CD4-positive, alpha-beta T cell treated with Interleukin-6 at 100 ng/mL for 8 hours (primary cell): Measurements from ENCODE around the gene CNR2.
"Not testable (repeated sequence)": the region's sequence is repeated elsewhere in the genome, so short reads cannot be mapped to it uniquely, and the experiment has no call there.

Experiments used
- DNase-seq: peaks from one replicate; pipeline ENCODE4 v3.0.0-alpha.2; 2020; ENCODE audit warnings: mixed read lengths, low spot score

The CNR2 gene

DNA sequence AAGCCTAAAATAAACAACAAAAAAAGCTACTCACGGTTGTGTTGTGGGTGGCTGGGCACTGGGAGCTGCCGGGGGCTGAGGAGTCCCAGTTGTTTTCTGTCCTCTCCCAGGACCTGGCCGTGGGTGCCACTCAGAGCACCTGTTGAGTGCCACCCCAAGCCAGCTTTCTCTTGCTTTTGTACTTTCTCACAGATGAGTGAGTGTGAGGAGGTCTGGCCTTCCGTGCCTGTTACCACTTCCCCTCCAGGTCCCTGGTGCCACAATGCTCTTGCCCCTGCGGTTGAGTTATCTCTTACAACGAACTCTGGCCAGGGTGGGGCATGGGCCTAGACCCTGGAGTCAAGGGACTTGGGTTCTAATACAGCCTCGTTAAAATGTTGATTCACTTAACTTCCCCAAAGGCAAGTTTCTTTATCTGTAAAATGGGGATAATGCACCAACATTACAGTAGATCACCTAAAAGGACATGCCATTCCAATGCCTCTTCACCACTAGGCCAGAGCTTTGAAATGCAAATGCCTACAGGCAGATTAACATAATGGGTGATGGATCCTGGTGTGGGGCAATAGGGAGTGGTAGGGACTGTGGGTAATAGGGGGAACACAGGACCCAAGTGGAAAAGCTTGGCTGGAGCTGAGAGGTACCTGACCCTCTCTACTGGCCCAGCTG lies at the start of gene CNR2:
TSS of gene CNR2 (minus strand) at position 151 of the 669 bp plus-strand sequence. CDS start 37,745 bp downstream, outside the sequence.
- peak; percentile 16 for DNase-seq

DNA sequence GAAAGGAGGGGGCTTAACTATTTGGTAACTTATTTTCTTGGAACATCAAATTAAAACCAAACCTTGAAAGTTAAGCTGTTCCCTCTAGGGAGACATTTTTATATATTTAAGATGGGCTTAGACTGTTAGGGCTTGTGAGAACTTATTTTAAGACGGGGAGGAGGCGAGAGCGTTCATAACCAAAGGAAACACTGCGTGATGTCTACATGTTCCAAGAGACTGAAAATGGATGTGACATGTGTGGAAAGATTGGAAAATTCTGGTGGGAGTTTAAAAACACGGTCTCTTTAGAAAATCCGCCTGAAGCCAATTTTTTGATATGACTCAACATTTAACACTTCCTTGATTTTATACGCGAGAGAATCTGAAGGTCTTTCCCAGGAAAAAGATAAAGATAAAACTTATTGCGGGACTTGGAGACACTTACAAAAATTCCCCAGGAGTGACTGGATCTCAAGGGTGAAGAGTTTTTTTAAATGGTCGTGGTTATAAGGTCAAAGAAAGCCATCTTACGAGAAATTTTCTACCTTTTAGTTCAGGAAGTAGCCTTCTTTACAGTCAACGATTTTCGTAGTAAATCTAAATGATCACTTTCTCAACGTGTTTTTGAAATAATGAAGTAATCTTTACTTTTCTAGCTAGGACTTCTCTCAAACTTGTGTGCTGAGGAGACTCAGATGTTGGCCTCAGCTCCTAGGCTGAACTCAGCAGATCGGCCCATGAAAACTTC lies 47.3 kb upstream of the CNR2 start:
- DNase-seq, result no peak

DNA sequence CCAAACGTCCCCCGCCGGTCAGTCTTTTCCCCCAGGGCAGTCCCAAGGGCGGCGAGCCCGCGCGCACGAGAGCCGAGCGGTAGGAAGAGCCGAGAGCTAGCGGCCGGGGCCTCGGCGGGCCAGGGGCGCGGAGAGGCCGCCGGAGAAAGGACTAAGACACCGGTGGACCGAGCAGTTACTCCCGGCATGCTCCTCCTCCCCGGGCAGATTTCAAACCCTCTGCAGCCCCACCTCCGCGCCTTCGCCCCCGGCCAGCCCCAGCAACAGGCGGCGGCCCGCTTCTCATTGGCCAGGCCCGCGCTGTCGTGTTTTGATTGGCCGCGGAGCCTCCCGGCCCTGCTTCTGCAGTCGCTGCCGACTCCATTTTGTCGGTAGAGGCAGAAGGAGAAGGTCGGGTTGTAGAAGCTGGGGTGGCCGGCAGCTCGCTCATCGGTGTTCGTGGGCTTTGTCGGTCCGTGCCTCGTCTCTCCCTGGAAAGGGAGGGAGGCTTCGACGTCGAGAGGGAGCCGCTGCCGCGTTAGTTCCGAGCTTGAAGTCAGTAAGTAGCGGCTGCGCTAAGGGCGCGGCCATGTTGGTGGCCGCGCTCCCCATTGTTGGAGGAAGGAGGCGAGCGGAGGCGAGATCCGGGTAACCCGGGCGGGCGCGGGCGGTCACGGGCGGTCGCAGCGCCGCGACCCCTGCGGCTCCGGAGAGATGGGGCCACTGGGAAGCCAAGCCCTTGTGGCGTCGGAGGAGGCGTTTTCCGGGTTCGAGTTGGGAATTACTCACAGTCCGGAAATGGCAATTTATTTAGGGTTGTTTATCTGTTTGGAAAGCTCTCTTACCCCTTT lies 46.5 kb upstream of the CNR2 start, which contains the start of gene PNRC2:
TSS of gene PNRC2 (plus strand) at position 368 of the 830 bp plus-strand sequence. CDS start 1,630 bp downstream, outside the sequence.
- peak; percentile 94 for DNase-seq

DNA sequence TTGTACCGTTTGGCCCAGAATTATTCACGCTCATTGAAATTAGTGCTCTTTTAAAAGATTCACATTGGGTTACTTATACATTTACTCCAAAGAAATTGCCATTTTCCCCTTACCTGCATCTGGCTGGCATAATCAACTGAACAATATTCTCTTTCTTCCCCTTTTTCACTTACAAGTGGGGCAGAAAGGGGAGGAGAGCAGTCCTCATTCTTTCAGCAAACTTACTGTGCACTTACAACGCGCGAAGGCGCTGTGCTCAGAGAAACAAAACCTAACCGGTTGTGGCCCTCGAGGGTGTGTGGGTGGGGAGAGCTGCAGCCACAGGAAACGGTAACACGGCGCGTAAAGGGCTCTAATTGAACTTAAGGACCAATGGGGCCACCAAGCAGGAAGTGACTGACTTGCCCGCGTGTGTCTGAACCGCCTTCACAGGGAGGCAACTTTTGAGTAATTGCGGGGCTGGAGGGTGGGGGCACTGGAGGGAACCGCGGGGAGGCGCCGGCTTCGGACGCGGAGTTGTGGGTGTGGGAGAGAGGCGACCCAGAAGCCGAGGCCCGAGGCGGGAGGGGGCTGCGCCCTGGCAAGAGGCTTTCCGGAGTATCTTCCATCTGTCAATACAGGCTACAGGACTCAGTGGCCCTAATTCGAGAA lies 45.8 kb upstream of the CNR2 start:
- peak; percentile 93 for DNase-seq

DNA sequence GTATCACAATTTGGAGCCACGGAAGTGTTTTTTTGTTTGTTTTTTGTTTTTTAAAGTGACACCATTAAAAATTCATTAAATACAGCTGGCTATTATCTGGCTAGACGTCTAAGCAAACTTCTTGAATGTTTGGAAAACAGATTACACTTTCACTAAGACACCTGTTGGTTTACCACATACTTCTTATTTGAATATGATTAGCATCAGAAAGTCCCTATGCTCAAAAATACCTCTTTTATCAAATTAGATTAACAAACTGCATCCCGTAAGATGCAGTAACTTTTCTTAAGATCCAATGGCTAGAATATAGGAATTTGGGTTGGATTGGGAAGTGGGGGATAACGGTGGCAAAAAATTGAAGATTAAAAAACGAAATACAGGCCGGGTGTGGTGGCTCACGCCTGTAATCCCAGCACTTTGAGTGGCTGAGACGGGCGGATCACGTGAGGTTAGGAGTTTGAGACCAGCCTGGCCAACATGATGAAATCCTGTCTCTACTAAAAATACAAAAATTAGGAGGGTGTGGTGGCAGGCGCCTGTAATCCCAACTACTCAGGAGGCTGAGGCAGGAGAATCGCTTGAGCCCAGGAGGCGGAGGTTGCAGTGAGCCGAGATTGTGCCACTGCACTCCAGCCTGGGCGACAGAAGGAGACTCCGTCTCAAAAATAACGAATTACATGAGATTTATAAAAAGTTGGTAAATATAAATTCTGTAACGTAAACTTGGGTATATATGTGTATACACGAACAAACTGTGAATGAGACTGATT lies 45.1 kb upstream of the CNR2 start:
- DNase-seq, result not testable (repeated sequence)

DNA sequence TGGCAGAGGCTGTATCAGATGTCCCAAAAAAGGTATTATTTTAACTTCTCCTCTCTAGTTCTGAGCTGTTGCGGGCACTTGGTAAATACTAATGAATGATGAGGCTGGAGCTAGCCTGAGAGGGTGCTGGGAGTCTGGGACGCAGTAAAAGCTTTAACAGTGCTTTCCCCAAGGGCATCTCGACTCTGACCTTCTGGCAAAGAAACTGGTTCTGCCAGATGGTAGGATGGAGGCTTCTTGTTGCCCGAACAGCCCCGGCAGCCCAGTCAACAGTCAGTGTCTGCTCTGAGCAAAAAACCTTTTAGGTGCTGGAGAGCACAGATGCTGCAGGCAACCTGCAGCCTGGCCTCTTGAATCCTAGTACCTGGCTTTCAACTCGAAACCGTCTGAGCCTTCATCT lies 43.9 kb upstream of the CNR2 start:
- DNase-seq, result no peak

DNA sequence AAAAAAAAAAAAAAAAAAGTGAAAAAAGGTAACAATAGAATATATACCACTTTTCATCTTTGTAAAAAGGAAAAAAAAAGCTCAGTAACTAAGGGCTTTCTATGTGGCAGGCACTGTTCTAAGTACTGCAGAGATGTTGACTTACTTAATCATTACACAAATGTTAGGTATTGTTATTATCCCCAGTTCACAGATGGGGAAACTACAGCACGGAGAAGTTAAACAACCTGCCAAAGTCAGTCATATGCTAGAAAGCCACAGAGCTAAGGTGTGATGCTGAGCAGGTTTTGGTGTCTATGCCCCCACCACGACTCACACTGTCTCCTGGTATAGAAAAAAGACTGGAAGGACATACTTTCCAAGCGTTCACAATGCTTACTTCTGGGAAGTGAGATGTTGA lies 39.9 kb upstream of the CNR2 start:
- no peak for DNase-seq

DNA sequence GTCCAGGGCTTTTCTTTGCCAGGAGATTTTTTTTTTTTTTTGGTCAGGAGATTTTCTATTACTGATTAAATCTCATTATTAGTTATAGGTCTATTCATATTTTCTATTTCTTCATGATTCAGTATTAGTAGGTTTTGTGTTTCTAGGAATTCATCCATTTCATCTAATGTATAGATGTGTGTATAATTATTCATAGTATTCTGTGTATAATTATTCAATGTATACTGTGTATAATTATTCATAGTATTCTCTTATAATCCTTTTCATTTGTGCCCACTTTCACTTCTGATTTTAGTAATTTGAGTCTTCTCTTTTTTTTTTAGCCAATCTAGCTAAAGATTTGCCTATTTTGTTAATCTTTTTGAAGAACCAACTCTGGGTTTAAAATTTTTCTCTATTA lies 34.2 kb upstream of the CNR2 start:
- no peak for DNase-seq

DNA sequence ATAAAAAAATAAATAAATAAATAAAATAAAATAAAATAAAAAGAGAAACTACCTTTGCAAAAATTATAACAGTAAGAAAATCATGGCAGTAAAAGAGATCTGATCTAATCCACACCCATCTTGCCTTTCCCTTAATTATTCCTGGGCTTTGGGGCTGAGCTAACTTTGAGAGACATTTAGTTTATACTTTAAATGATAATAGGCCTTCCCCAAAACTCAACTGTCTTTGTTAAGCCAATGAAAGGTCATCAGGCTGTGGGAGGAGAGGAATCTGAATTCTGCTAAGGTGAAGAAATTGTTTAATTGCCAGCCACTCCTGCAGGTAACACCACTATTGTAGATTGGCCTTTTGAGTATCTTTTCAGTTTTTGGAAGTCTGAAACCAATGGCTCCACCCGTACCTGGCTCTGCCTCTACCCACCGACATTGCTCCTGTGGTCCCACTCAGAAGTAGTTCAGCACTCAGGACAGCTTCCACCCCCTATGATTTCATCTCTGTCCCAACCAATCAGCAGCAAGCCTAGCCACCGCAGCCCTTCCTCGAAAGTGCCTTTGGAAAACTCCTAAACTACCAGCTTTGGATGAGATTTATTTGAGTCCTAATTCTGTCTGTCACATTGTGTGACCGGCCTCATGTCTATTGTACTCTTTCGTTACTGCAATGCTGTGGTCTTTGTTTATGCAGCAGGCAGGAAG lies 23.5 kb upstream of the CNR2 start:
- DNase-seq, result no peak

DNA sequence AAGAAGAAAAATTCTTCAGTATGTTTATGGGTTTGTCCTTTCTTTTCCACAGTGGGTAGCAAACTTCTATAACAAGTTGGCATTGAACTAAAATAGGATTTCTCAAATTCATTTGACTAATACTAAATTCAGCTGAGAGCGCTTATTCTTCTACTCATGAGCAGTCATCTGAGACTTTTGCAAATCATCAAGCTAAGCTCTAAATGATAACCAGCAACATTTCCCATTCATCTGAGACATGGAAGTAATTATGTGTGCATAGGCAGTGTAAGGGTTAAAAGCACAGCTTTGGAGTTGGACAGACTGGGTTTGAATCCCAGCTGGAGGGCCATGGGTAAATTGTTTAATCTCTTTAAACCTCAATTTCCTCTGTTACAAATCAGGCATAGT lies 18.3 kb upstream of the CNR2 start:
- no peak for DNase-seq

DNA sequence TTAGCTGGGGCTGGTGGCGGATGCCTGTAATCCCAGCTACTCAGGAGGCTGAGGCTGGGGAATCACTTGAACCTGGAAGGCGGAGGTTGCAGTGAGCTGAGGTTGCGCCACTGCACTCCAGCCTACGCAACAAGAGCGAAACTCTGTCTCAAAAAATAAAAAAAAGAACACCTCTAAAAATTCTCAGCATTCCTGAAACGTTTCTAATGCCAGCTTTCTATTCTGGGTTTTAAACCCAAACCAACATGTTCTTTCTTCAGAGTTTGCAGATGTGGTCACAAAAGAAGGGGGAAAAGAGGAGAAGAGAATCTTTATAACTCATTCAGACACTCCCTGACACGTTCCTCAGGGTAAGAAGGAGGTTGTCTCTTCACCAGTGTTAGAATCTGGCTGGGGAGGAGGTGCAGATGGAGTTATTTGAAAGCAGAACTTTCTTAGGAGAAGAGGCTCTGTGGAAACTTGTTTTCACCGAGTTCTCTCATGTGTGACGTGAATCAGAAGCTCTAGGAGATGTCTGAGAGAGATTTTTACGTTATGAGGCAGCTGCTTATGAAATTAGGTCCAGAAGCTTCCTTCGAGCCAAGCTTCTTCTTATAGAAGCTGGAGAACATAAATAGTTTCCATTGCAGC lies 17.8 kb upstream of the CNR2 start:
- DNase-seq, result no peak

DNA sequence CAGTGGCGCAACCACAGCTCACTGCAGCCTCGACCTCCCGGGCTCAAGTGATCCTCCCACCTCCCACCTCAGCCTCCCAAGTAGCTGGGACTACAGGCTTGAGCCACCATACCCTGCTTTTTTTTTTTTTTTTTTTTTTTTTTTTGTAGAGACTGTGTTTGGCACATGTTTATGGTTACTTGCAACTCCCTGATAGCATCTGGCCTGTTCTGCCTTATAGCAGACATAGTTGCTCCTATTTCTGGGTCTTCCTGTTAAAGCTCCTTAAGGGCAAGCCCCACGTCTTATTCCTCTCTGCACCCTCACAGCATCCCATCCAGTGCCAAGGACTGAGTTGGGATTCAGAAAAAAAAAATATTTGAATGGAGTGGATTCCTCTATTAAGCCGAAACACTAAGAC lies 17.1 kb upstream of the CNR2 start:
- DNase-seq, result no peak

DNA sequence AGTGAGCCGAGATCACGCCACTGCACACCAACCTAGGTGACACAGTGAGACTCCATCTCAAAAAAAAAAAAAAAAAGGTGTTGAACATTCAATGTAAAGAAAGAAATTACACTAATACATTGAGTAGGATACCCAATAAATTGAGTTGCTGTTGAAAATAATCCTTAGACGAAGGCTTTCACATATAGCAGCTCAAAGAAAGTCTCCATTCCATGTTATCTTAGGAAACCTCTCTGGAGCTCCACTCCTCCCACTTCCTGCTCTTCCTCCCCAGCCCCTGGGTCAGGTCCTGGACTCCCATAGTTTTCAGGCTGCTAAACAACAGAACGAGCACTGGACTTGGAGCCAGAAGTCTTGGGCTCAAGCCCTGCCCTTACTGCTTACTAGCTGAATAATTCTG lies 15.6 kb upstream of the CNR2 start:
- no peak for DNase-seq

DNA sequence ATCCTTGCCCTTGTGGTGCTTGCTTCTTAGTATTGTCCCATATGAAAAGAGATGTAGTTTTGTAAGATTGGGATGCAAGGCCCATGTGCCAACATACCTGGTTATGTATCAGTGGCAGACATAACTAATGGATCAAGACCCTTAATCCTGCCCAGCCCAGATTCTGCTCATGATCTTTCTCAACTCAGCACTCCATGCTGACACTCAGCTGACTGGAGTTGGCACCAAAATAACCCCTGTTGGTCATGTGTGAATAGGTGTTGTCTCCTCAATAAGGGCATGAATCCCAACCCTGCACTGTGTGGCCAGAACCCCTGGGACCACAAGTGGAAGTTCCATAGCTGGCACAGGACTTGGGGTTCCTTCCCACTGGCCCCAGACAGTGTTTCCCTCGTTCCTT lies 13.9 kb upstream of the CNR2 start:
- no peak for DNase-seq

DNA sequence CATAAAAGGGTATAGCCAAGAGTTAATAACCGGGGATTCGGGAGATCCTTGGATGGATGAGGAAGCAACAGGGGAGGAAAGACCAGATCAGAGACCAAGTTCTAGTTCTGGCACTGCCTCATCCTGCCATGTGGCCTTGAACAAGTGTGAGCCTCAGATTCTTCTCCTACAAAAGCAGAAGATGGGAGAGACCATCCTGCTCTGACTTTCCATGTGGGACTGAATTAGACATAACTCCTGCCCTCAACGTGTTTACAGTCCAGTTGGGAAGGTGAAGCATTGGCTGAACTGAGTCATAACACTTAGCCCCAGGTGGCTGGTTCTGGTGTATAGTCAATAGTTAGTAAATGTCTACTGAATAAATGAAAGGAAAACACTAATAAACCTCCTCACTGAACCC lies 12.1 kb upstream of the CNR2 start:
- no peak for DNase-seq

DNA sequence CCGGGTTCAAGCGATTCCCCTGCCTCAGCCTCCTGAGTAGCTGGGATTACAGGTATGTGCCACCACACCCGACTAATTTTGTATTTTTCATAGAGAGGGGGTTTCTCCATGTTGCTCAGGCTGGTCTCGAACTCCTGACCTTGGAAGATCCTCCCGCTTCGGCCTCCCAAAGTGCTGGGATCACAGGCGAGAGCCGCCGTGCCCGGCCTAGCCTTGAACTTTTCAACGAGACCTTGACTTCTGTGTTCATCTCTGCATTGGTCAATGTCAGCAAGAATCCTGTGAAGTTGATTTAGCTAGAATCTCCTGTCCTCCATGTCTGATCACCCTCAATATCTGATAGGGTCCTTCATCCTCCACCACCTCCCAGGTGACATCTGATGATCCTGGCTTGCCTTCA lies 11.4 kb upstream of the CNR2 start:
- no peak for DNase-seq

DNA sequence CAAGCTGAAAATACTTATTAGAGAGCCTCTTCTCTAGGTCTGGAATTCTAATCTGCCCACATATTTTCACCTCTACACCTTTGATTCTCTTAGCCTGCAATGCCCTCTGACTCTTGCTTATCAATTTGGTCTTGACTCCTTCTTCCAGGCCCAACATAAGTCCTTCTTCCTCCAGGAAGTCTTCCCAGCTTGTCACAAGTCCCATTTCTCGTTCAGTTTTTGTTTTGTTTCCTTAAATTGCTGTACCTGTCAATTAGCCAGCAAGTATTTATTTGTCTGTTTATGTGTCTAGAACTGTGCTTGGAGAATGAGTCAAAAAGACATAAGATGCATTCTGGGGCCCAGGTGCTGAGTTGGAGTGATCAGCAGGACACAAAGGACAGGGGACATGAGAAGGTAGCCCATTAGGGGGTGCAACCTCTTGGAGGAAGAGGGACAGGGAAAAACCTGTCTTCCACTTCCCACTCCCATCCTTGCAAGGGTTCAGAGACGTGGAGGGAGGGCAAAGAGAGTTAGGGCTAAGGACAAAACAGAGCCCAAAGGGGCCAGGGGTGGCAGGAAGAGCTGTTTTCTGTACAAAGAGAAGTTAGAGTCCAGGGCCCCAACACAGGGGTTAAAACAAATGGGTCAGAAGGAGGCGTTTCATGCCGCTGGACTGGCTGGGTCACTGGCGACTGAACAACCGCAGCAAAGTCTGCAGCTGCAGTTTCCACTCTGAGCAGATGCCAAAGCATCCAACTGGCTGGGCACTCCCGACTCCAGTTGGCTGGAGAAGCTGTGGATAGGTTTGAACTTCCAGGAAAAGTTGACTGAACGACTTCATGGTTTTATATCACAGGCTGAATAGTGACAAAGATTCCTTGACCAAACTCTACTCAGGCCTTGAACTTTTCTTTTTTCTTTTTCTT lies 10.7 kb upstream of the CNR2 start:
- DNase-seq, result no peak

DNA sequence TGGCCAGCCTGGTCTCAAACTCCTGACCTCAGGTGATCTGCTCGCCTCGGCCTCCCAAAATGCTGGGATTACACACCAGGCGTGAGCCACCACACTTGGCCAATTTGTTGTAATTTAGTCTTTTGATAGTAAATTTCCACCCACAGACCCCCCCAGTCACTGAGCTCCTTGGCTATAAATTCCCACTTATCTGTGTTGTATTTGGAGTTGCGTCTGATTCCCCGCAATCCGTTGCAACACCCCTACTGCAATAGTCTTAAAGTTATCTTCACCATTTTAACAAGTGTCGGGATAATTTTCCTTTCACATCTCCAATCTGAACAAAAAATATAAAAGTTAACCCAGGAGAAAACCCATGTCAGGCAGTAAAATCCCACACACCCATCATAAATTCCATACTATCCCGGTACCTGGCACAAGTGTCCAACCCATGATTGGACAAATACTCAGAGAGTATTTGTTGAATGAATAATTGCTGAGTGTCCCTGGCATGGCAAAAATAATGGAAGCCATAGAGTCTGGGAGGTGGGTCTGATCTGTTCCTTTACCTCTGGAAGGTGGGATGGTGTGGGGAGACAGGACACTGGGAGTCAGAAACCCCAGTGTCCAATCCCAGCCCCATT lies 9.3 kb upstream of the CNR2 start:
- no peak for DNase-seq
